GM21825 (cell line): Measurements from ENCODE around the gene KCNS3.

ENCODE experiments used
- ATAC-seq: cut with Tn5 transposase; IDR thresholded peaks from one replicate; pipeline ENCODE4 v1.9.1; 2021; ENCODE audit warnings: mild to moderate bottlenecking, moderate library complexity; ENCODE audit not compliant: unreplicated experiment

KCNS3 gene

DNA sequence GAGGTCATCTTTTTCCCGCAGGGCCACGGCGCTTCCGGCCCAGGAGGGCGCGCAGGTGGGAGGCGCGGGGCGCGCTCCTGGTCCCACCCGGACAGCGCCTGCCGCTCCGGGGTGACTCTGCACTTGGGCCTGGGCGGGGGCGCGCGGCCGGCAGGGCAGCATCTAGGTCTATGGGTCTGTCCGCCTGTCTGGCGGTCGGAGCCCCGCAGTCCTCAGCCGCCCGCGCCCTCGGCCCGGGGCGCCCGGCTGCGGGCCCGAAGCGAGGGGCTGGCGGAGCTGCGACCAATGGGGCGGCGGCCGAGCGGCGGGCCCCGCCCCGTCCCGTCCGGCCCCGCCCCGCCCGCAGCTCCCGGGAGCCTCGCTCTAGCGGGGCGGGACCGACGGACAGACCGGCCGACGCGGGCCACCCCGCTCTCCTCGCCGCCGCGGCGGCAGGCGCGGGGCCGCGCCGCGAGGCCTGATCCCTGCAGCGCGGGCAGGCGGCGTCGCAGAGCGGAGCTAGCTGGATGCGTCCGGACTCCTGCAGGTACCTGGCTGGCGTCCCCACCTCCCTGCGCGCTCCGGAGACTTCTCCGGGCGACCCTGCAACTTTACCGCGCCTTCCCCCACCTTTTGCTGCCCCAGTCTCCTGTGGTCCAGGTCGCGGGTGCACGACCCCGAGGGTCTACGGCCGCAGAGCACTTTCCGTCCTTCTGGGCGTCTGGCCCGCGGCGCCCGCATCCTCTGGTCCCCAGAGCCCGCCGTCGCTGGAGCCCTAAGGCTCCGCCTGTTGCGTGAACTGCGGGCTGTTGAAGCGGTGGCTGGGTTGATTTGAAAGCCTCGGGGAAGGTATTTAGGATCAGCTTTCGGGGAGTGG lies at the start of gene KCNS3:
Gene KCNS3 (plus strand): TSS at position 387 of the 856 bp plus-strand sequence. CDS start 52,342 bp downstream, outside the sequence.
- ATAC-seq, result peak; percentile 83

GRCh38 chr2:17830053-17831034 lies 48.1 kb upstream of the KCNS3 start:
- peak; percentile 94 for ATAC-seq

- ATAC-seq, result no peak
Measured at GRCh38 chr2:17835516-17835915, 43.0 kb upstream of the KCNS3 start.

GRCh38 chr2:17839959-17840358 lies 38.5 kb upstream of the KCNS3 start:
- no peak for ATAC-seq

DNA sequence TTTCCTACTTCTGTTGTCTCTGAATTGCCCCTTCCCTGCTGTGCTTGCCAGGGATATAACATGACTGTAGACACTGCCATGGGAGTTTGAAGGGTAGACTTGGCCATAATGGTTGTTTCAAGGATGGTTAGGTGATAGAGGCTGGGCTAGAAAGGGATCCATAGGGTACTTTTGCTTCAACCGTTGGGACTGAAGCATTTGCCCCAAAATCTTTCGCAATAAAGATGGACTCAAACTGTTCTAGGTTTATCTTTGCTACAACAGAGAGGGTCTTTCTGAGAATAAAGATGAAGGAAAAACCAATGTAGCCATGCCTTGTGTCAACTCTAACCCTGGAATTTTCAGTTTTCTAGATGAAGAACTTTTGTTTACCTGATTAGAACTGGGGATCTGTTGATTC lies 35.0 kb upstream of the KCNS3 start:
- ATAC-seq, result no peak

DNA sequence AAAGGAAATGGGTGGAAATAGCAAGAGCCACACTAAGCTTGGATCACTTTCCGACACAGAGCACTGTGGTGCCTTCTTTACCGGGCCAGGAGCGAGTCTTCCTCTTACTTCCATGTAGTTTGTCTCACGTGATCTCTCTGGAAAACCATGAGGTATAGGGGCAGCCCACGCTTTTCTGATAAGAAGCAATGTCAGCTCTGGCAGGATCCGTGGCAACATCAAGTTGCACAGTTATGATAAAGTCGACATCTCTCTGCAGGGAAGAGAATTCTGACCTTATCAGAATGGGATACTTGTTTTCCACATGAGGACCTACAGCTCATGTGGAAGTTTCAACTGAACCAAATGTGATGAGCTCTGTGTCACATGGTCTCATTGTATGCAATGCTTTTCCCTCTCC lies 32.7 kb upstream of the KCNS3 start:
- no peak for ATAC-seq

GRCh38 chr2:17846676-17847075 lies 31.8 kb upstream of the KCNS3 start:
- no peak for ATAC-seq

DNA sequence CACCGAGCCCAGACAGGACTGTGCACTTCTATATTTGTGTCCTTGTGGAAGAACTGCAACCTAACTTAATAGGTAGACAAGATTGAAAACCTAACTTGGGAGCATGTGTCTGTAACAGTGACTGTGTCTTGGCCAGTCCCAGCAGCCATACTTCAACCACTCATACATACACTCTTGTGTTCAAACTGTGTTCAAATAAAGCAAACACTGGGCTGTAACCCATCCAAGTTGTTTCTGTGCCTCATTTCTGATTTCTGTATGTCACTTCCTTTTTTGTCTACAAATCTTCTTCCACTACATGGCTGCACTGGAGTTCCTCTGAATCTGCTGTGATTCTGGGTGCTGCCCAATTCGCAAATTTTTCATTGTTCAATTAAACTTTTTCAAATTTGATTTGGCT lies 31.2 kb upstream of the KCNS3 start:
- no peak for ATAC-seq

DNA sequence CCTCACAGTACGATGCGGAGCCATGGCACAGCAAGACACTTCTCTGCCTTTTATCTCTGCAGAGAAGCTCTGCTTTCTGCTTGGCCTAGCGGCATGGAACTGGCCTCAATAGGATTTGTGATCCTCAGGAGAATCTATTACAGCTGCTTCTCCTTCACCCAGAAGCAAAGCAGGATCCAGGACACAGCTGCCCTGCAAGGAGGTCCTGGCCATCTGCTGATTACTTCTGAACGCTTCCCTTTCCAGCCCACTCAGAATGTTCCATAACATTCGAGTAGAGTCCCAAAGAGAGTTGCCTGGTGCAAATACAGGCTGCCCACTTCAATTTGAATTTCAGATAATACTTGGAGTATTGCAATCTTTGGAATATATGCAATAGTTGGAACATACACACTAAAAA lies 29.2 kb upstream of the KCNS3 start:
- no peak for ATAC-seq

DNA sequence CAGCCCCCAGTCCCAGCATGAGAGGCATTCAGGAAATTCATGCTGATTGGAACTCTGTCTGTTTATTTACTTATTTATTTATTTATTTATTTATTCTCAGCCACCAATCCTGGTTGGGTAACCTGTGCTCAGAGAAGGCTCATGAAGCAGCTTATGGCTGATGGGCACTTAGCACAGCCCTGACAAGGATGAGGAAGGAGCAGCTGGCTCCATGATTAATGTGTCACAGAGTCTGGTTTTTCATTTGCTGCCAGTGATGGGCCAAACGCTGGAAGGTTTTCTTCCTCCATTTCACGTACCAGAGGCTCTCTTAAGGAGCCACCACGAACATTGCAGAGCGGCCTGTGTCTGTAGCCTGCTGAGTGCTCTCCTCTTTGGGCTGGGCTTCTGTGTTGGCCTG lies 28.3 kb upstream of the KCNS3 start:
- ATAC-seq, result no peak

DNA sequence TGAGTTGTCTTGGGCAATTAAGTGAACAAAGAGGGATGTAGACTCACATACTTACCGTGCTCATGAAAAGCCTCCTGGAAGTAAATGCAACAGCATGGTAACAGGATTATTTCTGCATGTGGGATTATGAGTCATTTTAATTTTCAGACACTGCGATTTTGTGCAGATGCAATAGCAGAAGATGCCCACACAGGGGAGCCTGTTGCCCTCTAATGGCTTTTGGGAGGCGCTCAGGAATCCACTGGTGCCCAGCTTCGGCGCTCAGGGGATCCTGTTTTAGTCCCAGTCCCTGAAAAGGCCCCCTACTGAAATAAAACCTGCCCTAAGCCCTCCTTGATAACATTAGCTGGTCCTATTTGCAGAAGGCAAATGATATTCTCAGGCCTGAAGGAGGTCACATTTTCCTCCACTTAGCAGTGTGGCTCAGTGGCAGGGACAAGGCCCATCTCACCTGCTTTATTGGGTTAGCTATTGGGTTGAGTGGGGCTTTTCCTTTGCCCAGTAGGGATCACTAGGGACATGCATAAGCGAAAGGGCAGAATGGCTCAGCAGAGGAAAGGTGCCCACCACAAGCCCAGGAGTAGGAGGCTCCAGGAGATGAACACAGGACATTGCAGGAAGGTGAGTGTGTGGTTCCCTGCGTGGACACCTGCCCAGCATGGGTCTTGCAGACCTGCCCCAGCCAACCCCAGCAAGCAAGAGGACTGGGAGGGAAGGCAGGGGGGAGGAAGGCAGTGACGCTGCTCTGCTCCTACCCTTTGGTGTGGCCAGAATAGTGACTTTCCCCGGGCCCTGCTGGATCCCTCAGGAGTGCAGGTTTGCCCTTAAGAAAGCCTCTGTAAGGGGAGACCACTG lies 26.5 kb upstream of the KCNS3 start:
- no peak for ATAC-seq

GRCh38 chr2:17853799-17854198 lies 24.7 kb upstream of the KCNS3 start:
- ATAC-seq, result no peak

- ATAC-seq, result no peak
Measured at GRCh38 chr2:17857021-17857420, 21.4 kb upstream of the KCNS3 start.

DNA sequence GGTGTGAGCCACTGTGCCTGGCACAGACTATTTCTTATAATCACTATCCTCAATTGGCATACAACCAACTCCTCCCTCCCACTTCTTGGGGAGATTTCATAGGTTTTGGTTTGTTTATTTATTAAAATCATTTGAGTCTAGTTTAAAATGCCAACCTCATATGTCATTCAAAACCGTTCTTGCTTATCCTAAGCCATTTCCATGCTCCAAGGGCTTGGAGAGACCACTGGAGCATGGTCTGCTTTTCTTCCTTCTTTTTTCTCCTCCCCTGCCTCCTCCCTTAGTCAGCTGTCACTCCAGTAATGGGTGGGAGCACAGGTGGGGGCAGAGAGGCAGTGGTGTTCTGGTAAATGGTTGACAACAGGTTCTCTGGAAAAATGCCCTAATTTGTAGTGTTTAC lies 20.4 kb upstream of the KCNS3 start:
- no peak for ATAC-seq

GRCh38 chr2:17863539-17863938 lies 14.9 kb upstream of the KCNS3 start:
- no peak for ATAC-seq

DNA sequence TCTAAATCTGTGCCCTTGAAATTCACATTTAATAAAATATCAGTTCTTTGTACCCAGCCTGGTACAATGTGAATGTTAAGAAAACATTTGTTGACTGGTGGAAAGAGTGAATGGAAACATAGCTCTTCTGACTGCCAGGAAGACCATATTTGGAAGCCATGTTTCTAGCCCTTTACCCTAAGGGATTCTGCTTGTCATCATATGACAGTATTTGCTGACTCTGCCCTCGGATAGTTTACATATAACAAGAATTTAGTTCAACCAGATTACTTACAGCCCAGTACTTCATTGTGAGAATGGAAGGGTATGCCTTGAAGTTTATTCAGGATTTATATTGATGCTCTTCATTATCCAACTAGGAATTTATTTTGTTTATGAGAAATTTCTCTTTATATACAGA lies 13.8 kb upstream of the KCNS3 start:
- no peak for ATAC-seq

DNA sequence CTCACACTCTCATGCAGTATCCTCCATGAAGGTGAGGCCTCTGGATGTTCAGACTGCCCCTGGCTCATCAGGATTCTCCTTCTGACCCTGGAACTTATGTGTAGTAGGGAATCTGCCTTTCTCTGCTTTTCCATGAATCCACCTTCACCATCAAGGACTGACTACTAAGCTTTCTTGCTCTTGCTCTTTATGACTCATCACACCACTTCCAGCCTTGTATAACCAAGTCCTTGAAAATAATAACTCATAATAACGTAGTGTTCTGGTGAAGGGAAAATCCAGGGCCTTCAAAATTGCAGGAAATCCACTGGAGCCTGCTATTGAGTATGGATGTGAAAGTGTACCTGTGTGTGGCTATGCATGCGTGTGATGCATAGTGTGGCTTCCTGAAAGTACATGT lies 11.3 kb upstream of the KCNS3 start:
- ATAC-seq, result no peak

DNA sequence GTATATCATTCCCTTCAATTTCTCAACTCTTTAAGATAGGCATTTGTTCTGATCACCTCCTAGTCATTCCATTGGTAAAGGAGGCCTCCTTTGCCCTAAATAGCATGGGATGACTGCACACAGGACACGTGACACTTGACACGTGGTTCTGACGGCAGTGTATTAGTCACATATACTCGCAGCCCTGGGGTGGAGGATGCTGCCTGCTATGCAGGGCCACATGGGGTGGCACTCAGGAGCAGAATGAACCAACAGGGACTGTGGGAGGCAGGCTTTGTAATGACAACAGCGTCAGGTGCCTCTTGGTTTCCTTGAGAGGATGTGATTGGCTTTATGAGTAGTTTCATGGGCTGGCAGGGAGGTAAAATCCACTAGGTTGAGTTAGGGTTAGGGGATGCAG lies 9.3 kb upstream of the KCNS3 start:
- no peak for ATAC-seq

DNA sequence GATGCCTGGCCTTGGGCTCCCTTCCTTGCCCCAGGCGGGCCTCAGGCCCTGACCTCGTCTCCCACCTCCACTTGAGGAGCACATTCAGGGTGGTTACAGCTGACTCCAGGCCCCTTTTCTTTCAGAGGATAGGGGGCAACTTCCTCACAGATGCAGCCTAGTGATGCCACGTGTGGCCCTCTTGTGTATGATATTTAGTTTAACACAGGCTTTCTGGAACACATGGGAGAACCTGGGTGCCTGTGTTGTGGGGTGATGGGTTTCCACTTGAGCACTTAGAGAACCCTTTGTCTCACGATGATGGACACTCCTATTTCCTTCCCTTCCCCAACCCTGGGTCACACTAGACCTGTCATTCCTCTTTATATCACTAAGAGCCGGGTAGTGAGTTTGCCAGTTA lies 6.8 kb upstream of the KCNS3 start:
- ATAC-seq, result no peak

DNA sequence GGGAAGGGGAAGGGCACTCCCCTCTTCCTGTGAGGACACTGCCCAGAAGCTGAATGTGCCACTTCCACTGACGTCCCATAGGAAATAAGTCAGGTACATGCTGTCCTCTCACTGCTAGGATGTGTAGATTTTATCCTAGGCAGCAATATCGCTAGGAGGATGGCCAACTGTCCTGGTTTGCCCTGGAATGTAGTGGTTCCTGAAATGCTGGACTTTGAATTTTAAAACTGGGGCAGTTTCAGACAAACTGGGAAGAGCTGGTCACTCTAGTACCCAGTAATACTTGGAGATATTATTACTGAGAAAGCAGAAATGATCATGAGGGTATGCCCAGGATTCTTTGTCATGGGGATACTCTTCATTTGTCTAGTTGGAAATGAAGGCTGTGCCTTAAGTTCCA lies 5.4 kb upstream of the KCNS3 start:
- no peak for ATAC-seq

- ATAC-seq, result no peak
Measured at GRCh38 chr2:17876590-17876989, 1.9 kb upstream of the KCNS3 start.
